Measurements from ENCODE around the gene RPS26.

The RPS26 gene

DNA sequence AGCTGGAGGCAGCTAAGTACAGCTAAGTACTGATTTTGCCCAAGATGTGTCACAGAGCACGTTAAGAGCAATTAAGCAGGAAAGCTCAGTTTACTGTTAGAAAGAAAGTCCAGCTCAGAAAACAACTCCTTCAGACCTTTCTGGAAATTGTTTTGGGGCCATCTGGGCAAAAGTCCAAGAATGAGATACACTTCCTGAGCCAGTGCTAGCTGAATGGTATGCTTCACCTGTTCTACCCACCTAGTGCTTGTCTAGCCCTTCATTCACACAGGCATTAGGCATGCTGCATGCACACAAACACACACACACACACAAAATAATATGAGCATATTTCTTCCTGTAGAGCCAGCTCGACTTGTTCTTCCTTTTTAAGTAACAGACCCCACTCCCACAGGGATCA, 27.5 kb upstream of the RPS26 start:
- POLR2A ChIA-PET: interaction anchor here (0.7 to 0.9 kb wide), 2 partner anchors 17 to 87 kb away, joined by 3 to 4 read pairs; partner anchors contain the start of gene SUOX
- TF ChIP-seq FOXK2 (IDR thresholded peaks at IDR 0.05): no peak
- DNase-seq (ENCODE audit: extremely low spot score): no peak
- CTCF ChIA-PET: interaction anchor here (0.6 to 1.0 kb wide), 2 partner anchors 19 to 276 kb away, joined by 4 to 5 read pairs; no protein-coding TSS in a partner anchor

DNA sequence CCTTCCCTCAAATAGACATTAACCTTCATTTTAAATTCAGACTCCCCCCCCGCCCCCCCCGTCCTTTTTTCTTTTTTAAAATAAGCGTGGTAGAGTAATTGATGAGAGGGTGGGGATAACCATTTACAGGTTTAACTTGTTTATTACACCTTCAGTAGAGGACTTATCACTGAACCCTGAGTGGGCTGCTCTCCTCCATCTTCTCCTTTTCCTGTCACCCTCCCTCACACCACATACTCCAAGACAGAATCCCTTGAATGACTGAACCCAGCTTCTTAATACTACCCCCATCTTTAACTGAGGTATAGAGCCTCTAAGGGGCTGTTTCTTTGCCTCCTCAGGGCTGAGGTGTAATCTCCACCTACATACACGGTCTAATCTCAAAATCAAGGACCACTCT, 24.5 kb upstream of the RPS26 start:
- TF ChIP-seq HDGF (IDR thresholded peaks at IDR 0.05; ENCODE audit: borderline replicate concordance) (no peak), BHLHE40 (IDR thresholded peaks at IDR 0.05; ENCODE audit: borderline replicate concordance) (no peak), NFRKB (IDR thresholded peaks at IDR 0.05) (no peak), CTBP1 (IDR thresholded peaks at IDR 0.05; ENCODE audit: borderline replicate concordance) (no peak), FOXM1 (IDR thresholded peaks at IDR 0.05; ENCODE audit: borderline replicate concordance) (no peak), L3MBTL2 (conservative IDR thresholded peaks at IDR 0.05) (no peak), SP1 (IDR thresholded peaks at IDR 0.05) (no peak)
- no peak for DNase-seq (ENCODE audit: extremely low spot score)
- ChIA-PET POLR2A (no interaction called here), CTCF (no interaction called here)

DNA sequence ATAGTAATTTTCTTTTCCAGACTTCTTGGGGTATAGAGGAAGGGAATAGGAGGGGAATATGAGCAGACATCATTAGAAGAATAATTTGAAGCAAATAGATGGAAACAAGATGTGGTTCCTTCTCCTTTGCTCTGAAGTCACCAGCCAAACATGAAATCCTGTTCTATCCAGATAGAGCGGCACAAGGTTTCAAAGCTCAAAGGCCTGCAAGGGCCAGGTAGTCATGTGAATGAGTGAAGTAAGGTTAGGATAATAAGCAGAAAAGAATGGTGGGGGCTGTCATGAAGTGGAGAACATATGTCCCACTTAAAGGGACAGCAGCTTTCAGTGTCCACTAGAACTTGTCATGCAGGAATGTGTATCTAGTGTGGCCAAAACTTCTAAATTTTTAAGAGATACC, 23.4 kb upstream of the RPS26 start:
- no peak for DNase-seq (ENCODE audit: extremely low spot score)
- CTCF ChIA-PET: no interaction called here
- TF ChIP-seq HDGF (IDR thresholded peaks at IDR 0.05; ENCODE audit: borderline replicate concordance) (no peak), FOXA1 (IDR thresholded peaks at IDR 0.05) (no peak), L3MBTL2 (conservative IDR thresholded peaks at IDR 0.05) (no peak), PKNOX1 (IDR thresholded peaks at IDR 0.05) (no peak), SUZ12 (IDR thresholded peaks at IDR 0.05) (no peak), CTBP1 (IDR thresholded peaks at IDR 0.05; ENCODE audit: borderline replicate concordance) (no peak), ARNT (IDR thresholded peaks at IDR 0.05) (no peak), FOXM1 (IDR thresholded peaks at IDR 0.05; ENCODE audit: borderline replicate concordance) (no peak), ZNF384 (IDR thresholded peaks at IDR 0.05) (no peak), FOXK2 (IDR thresholded peaks at IDR 0.05) (no peak), LEF1 (IDR thresholded peaks at IDR 0.05; ENCODE audit: borderline replicate concordance) (no peak), SP1 (IDR thresholded peaks at IDR 0.05) (no peak), NFRKB (IDR thresholded peaks at IDR 0.05) (no peak), TARDBP (IDR thresholded peaks at IDR 0.05) (no peak), BHLHE40 (IDR thresholded peaks at IDR 0.05; ENCODE audit: borderline replicate concordance) (no peak), ELF4 (IDR thresholded peaks at IDR 0.05) (no peak)
- POLR2A ChIA-PET: interaction anchor here (1.1 to 1.2 kb wide), 2 partner anchors 11 to 45 kb away, joined by 3 read pairs; partner anchors contain the start of gene RAB5B

GRCh38 chr12:56020423-56021184, 21.1 kb upstream of the RPS26 start, which contains the start of gene IKZF4:
Gene IKZF4 (plus strand): TSS chr12:56021043. CDS start chr12:56021494, 451 bp downstream.
- ChIA-PET POLR2A (no interaction called here), CTCF (interaction anchor here (1.8 kb wide), 1 partner anchor 9 kb away, joined by 6 read pairs; no protein-coding TSS in a partner anchor)
- DNase-seq (ENCODE audit: extremely low spot score): no peak
- TF ChIP-seq L3MBTL2 (conservative IDR thresholded peaks at IDR 0.05) (no peak), NFRKB (IDR thresholded peaks at IDR 0.05) (no peak), LEF1 (IDR thresholded peaks at IDR 0.05; ENCODE audit: borderline replicate concordance) (no peak), CTBP1 (IDR thresholded peaks at IDR 0.05; ENCODE audit: borderline replicate concordance) (no peak), ZNF384 (IDR thresholded peaks at IDR 0.05) (no peak), FOXM1 (IDR thresholded peaks at IDR 0.05; ENCODE audit: borderline replicate concordance) (no peak), HDGF (IDR thresholded peaks at IDR 0.05; ENCODE audit: borderline replicate concordance) (no peak), FOXA1 (IDR thresholded peaks at IDR 0.05) (no peak), SUZ12 (IDR thresholded peaks at IDR 0.05) (no peak), FOXK2 (IDR thresholded peaks at IDR 0.05) (no peak), ELF4 (IDR thresholded peaks at IDR 0.05) (no peak), ARNT (IDR thresholded peaks at IDR 0.05) (no peak), BHLHE40 (IDR thresholded peaks at IDR 0.05; ENCODE audit: borderline replicate concordance) (no peak), PKNOX1 (IDR thresholded peaks at IDR 0.05) (no peak), TARDBP (IDR thresholded peaks at IDR 0.05) (no peak), SP1 (IDR thresholded peaks at IDR 0.05) (no peak)

DNA sequence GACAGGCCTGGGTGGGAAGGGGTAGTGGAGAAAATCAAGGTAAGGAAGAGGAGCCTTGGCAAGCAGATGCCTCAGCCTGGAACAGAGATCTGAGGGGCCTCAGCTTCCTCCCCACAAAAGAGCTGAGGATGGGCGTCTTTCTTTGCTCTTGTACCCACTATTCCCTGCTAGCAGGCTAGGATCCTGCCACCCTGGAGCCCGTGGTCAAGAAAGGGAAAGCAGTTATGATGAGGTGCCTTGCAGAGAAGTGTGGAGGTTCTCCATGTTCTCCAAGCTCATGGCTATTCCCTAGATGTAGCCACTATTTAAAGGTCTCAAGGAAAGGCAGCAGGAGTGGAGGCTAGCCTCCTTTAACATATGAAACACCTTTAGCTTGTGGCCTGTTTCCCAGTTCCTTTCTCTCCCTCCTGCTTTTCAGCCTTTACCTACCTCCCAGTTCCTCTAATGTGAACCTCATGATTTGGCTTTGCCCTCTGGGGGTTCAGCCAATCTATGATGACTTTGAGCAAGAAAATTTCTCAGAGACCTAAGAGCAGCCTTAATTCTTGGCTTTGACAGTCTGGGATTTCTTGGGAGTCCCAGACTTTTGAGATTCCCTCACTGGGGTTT, 19.7 kb upstream of the RPS26 start:
- CTCF ChIA-PET: interaction anchor here (1.5 kb wide), 1 partner anchor 26 kb away, joined by 3 read pairs; no protein-coding TSS in a partner anchor
- POLR2A ChIA-PET: no interaction called here

DNA sequence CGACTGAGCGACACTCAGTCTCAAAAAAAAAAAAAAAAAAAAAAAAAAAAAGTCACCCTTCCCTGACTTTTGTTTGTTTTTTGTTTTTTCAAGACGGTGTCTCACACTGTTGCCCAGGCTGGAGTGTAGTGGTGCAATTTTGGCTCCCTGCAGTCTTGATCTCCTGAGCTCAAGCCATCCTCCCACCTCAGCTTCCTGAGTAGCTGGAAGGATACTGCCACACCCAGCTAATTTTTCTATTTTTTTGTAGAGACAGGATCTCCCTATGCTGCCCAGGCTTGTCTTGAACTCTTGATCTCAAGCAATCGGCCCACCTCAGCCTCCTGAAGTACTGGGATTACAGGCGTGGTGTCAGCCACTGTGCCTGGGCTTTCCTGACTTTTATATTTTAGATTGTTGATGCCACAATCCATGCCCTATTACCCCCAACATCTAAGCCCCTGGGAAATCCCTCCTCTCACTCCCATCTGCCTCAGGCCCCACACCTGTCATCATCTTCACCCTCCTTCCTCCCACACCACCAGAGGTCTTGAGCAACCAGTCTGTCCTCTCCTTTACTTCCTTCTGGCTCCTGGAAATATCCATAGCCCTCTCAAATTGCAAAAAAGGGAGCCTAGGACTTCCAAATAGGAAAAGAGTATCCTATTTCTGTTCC, 13.1 kb upstream of the RPS26 start:
- no peak for DNase-seq (ENCODE audit: extremely low spot score)
- ChIA-PET POLR2A (interaction anchor here (0.6 to 1.7 kb wide), 4 partner anchors 12 to 89 kb away, joined by 3 to 8 read pairs (median 4); partner anchors contain the start of genes SUOX and ZC3H10), CTCF (interaction anchor here (0.6 to 2.0 kb wide), 4 partner anchors 8 to 54 kb away, joined by 3 to 21 read pairs (median 8); partner anchors contain the start of genes IKZF4 and RAB5B)
- TF ChIP-seq NFRKB (IDR thresholded peaks at IDR 0.05): no peak
- TF ChIP-seq ARNT (IDR thresholded peaks at IDR 0.05): no peak

More for the DNA sequence above, 19.7 kb upstream of the RPS26 start:
- no peak for DNase-seq (ENCODE audit: extremely low spot score)
- TF ChIP-seq ELF4 (IDR thresholded peaks at IDR 0.05) (no peak), BHLHE40 (IDR thresholded peaks at IDR 0.05; ENCODE audit: borderline replicate concordance) (no peak)

Data from HEK293T (cell line).